OCI-M2 (cell line): Measurements from ENCODE around the gene HOXC5.

Experiments
- DNase-seq: peaks from one replicate; lab custom pipeline; 2025; ENCODE audit not compliant: unreplicated experiment; lab: John Stamatoyannopoulos, UW

The HOXC5 gene

DNA sequence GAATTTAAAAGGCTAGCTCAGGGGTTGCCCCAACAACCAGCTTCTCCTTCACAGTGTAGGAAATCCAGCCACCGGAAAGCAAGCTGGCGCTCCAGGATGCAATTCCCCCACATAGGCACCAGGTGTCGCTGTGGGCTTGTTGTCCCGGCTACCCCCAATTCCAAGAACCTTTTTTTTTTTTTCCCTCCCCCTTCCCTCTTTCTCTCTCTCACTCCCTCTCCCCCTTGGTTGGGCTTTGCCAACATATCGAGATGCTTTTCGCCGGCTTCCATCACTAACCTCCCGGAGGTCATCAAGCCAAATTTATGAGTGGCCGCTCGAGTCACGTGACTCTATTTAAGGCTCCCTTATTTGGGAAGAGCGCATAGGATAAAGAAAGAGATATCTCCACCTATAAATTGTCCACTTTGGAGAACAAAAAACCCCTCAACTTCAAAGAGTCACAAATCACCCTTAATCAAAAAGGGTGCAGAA lies at the start of gene HOXC5:
Gene HOXC5 (plus strand): TSS at position 424 of the 474 bp plus-strand sequence. CDS start 73 bp downstream, outside the sequence.
- peak; percentile 40 for DNase-seq

GRCh38 chr12:53983568-53983949 lies 49.3 kb upstream of the HOXC5 start:
- no peak for DNase-seq

- DNase-seq, result no peak
Observed at GRCh38 chr12:53983950-53984572, 48.8 kb upstream of the HOXC5 start.

GRCh38 chr12:53984901-53985691 lies 47.8 kb upstream of the HOXC5 start, which contains the start of gene HOXC10:
Gene HOXC10 (plus strand): TSS chr12:53985146. CDS start chr12:53985260, 114 bp downstream.
- no peak for DNase-seq

DNA sequence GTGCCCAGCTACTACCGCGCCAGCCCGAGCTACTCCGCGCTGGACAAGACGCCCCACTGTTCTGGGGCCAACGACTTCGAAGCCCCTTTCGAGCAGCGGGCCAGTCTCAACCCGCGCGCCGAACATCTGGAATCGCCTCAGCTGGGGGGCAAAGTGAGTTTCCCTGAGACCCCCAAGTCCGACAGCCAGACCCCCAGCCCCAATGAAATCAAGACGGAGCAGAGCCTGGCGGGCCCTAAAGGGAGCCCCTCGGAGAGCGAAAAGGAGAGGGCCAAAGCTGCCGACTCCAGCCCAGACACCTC lies 47.2 kb upstream of the HOXC5 start:
- DNase-seq, result no peak

DNA sequence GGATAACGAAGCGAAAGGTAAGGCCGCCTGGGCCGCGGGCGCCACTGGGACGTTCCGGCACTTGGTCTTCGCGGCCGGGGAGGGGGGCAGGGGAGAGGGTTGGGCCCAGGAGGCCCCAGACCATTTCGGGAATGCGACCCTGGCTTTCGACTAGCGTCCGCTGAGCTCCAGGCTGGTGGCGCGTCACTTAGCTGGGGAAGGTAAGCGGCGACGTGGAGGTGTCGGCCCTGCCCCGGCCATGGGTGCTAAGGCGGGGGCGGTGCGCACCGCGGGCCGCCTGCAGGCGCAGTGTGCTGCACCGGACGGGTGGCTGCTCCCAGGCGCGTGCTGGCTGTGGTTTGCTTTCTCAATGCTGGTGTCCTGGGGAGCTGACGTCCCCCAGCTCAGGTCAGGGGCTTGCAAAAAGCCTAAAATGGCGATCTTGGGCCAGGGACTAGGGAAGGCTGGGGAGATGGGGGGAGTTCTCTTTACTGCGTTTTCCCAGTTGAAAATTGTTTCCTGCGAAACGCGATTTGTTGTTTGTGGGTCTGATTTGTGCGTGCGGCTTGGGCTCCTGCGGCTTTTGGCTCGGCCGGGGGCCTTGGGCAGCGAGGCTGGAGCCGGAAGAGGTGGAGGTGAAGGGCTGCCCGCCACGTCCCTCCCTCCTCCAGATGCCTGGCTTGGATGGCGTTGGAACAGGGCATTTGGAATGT lies 46.7 kb upstream of the HOXC5 start:
- no peak for DNase-seq

DNA sequence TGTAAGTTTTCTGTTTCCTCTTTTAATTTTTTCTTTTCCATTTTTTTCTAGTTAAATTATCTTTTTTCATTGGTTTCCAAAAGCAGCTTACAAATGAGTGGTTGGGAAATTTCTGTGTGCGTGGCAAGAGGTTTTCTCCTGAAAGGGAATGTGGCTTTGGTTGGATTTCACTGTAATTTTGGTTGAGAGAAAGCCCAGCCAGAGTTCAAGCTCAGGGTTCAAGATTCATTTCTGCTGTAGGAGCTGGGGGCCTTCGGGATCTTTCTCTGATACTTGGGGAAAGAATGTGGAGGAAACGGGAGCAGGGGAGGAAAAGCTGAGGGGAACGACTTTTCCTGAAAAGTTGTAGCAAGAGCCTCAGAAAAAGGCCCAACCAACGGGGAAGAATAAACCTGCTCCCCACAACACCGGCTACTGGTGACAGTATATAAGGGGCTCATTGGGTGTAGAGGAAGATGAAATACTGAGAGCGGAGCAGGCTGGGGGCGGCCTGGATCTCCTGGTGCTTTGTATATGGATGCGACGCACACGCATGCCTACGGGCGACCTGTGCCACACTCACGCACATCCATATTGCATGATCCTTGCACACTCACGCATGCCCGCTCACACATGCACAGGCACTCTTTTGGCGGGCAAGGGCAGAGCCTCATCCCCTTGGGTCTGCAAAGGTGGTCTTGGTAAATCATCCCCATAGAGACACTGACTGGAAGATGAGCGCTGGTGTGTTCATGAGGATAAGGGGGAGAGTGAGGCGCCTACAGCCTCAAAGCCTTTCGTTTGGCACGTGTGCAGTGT lies 46.0 kb upstream of the HOXC5 start:
- no peak for DNase-seq

DNA sequence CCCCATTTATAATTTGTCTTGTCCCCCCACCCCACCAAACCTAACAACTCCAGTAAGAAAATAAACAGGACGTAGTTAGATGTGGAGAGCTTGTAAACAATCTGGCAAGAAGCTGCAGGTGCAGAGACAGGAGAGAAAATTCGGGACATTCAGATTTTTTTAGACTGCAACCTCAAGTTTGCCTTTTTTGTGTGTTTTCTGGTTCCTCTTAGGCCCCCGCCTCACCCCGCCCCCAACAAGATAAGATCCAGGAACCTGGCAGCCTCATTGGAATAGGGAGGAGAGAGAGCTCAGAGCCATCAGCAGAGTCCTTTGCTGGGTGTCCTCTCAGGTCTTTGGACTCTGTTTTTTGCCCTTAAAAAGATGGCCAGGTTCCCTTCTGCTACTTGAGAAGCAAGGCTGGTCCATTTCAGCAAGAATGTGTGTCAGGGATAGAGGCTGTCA lies 45.0 kb upstream of the HOXC5 start:
- no peak for DNase-seq

- no peak for DNase-seq
Observed at GRCh38 chr12:53988541-53989226, 44.2 kb upstream of the HOXC5 start.

- peak; percentile 38 for DNase-seq
Observed at GRCh38 chr12:53989227-53990113, 43.4 kb upstream of the HOXC5 start.

GRCh38 chr12:53990311-53991076 lies 42.4 kb upstream of the HOXC5 start:
- no peak for DNase-seq

DNA sequence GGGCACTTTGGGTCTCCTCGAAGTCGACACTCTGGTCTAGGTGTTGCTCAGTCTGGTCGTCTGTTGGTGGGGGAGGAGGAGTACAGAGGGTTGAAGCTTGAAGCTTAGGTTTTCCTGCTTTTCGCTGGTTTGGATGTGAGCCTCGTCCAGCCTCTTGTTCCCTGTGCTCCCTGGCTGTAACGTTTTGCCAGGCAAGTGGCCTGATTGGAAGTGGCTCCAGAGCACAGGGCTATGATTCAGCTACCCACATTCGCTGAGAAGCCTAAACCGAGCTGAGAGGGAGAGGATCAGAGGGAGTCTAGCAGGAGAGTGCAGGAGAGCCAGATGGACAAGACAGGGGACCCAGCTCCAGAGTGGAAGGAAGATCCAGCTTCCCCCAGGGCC lies 41.8 kb upstream of the HOXC5 start:
- no peak for DNase-seq

DNA sequence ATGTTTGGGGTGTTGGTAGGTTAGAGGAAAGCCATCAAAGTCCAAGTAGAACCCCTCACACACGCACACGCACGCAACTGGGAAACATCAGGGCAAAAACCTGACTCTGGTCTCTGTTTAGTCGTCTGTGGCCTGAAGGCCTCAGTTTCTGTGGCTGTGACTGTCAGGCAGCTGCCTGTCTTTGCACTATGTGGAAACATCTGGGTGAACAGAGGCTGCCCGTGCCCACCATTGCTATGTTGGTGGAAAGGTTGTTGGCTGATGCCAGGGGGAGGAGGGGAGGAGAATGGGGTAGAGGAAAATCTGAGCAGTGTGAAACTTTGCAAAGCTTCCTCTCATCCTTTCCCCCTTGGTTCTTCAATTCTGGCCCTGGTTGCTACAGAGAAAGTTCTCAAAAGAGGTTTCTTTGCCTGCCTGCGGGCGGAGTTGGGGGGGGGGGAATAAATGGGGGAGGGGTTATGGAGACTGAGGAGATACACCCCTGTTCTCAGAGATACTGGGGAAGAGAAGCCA lies 40.4 kb upstream of the HOXC5 start:
- no peak for DNase-seq

- DNase-seq, result no peak
Observed at GRCh38 chr12:53993162-53994008, 39.5 kb upstream of the HOXC5 start.

- no peak for DNase-seq
Observed at GRCh38 chr12:53994009-53994263, 38.9 kb upstream of the HOXC5 start.

DNA sequence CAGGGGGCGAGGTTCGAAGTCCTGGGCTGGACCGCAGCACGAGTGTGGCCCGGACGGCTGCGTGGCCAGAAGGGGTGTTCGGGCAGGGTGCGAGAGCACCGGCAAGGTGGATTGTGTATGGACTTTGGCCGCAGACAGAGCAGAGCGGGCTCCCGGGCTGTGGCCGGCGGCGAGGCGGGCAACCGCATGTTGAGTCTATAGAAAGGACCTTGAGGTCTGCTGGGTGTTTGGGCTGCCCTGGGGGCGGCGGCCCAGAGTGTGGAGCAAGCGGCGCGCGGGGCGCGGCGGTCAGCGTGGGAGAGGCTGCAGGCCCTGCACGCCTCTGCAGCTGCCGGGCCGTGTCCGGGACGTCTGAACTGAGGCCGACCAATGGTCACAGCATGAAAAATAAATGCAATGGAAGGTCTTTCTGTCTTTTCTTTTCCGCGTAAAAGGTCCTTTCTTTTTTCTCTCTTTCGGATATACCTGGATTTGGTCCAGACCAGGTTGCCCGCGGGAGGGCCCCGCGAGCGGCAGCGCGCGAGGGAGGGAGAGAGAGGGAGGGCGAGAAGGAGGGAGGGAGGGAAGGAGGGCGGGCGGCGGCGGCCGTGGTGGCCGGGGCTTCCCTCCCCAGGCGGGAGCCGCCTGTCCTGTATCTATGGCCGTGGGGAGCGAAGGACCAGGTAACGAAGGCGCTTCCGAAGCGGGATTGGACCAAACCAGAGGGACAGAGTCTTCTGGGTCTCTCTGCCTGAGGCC lies 38.4 kb upstream of the HOXC5 start:
- no peak for DNase-seq

- no peak for DNase-seq
Observed at GRCh38 chr12:53995002-53995377, 37.9 kb upstream of the HOXC5 start.
